ENCODE data around the gene TNFRSF12A. TPM values are rescaled to one million over a fixed set of nuclear protein-coding genes. Genes with fewer than 3 reads are reported as not detected.

TNFRSF12A gene
- total and polyA plus RNA-seq, 9 of the 15 experiments (the other 6 are each of a cell fraction or from before 2014, with no cell fraction given) = 0.41 to 61.8 (median 26.5) TPM

- Histone ChIP-seq H3K9ac (ENCODE audit: insufficient read depth in 1 of 2, low read depth in 2 of 2, low read length in 2 of 2) (no peak overlapping the region; a peak in 1 of 4 replicates), H3K4me3 (no peak overlapping the region), H4K20me1 (replicated peaks; ENCODE audit: control insufficient read depth, insufficient read depth, low read length) (no peaks in the 10 kb centered on the region; the same call in 1 of the 2 replicates), H3K27me3 (ENCODE audit: control insufficient read depth in 2 of 2, insufficient read depth in 2 of 2, low read length in 2 of 2) (peaks cover 19 to 62% of the 10 kb centered on the region in 2 experiments; a peak in 4 of 5 replicates), H3K9me1 (ENCODE audit: control insufficient read depth, insufficient read depth, low read length) (no peaks in the 10 kb centered on the region), H3K9me3 (replicated peaks; ENCODE audit: control insufficient read depth, insufficient read depth, low read depth, low read length) (no peaks in the 10 kb centered on the region), H3K4me2 (ENCODE audit: insufficient read depth, low read length) (no peak overlapping the region), H2AFZ (ENCODE audit: low read depth, low read length) (no peak overlapping the region), H3K27ac (ENCODE audit: extremely low read depth, low read depth, low read length) (no peak overlapping the region), H3K36me3 (ENCODE audit: control insufficient read depth, insufficient read depth, low read length) (no peaks in the 10 kb centered on the region), H3K4me1 (replicated peaks in 1 of 2; ENCODE audit: control insufficient read depth in 2 of 2, insufficient read depth in 2 of 2, low read length in 2 of 2) (peaks cover 3 to 26% of the 10 kb centered on the region in 2 experiments; a peak in 3 of 5 replicates), H3K79me2 (ENCODE audit: control insufficient read depth, insufficient read depth, low read length) (no peaks in the 10 kb centered on the region)
- DNase-seq (ENCODE audit: extremely low read depth in 1 of 4, low spot score in 3 of 4) (no peak), FAIRE-seq (no peak), ATAC-seq (no peak)
- POLR2A ChIA-PET = interaction anchor here (0.5 to 1.9 kb wide), 3 partner anchors 15 to 35 kb away, joined by 3 to 6 read pairs (median 3); partner anchors contain the start of genes HCFC1R1 and THOC6
- WGBS (ENCODE audit: insufficient coverage, low coverage, missing lambda C conversion rate) = 30% methylated on average over 22 of the region's 54 CpGs
- CTCF ChIA-PET (ENCODE audit: low intra/inter-chr PET ratio) = no interaction called here
- TF ChIP-seq ASH1L (IDR thresholded peaks at IDR 0.05; ENCODE audit: borderline replicate concordance, low read depth, partially characterized antibody) (no peak), POLR2G (IDR thresholded peaks at IDR 0.05; ENCODE audit: low read depth, low read length) (peak; percentile 35; the same call in 1 of the 2 replicates)
- intact Hi-C loops (cut with micrococcal nuclease) = no loop called here
- BruUV-seq (replicated peaks) = no TSS peak
- in situ Hi-C loops (cut with MboI) = no loop called here
Measured at GRCh38 chr16:3046641-3047386, 26.6 kb downstream of the TNFRSF12A start.

- Histone ChIP-seq H3K36me3 (ENCODE audit: control insufficient read depth, insufficient read depth, low read length) (no peaks in the 10 kb centered on the region), H3K9me1 (ENCODE audit: control insufficient read depth, insufficient read depth, low read length) (no peaks in the 10 kb centered on the region), H2AFZ (ENCODE audit: low read depth, low read length) (no peak overlapping the region), H3K9ac (ENCODE audit: insufficient read depth in 1 of 2, low read depth in 2 of 2, low read length in 2 of 2) (no peak overlapping the region; a peak in 1 of 4 replicates), H3K9me3 (replicated peaks; ENCODE audit: control insufficient read depth, insufficient read depth, low read depth, low read length) (no peaks in the 10 kb centered on the region), H3K79me2 (ENCODE audit: control insufficient read depth, insufficient read depth, low read length) (no peaks in the 10 kb centered on the region), H3K4me2 (ENCODE audit: insufficient read depth, low read length) (no peak overlapping the region), H3K27me3 (ENCODE audit: control insufficient read depth in 2 of 2, insufficient read depth in 2 of 2, low read length in 2 of 2) (peaks cover 19 to 62% of the 10 kb centered on the region in 2 experiments; a peak in 4 of 5 replicates), H4K20me1 (replicated peaks; ENCODE audit: control insufficient read depth, insufficient read depth, low read length) (no peaks in the 10 kb centered on the region; the same call in 1 of the 2 replicates), H3K27ac (ENCODE audit: extremely low read depth, low read depth, low read length) (no peak overlapping the region), H3K4me3 (no peak overlapping the region), H3K4me1 (replicated peaks in 1 of 2; ENCODE audit: control insufficient read depth in 2 of 2, insufficient read depth in 2 of 2, low read length in 2 of 2) (peaks cover 3 to 26% of the 10 kb centered on the region in 2 experiments; a peak in 3 of 5 replicates)
- ATAC-seq (no peak), DNase-seq (ENCODE audit: extremely low read depth in 1 of 4, low spot score in 3 of 4) (no peak), FAIRE-seq (no peak)
- in situ Hi-C loops (cut with MboI) (no loop called here), intact Hi-C loops (cut with micrococcal nuclease) (no loop called here)
- POLR2A ChIA-PET = interaction anchor here (0.5 to 1.9 kb wide), 4 partner anchors 16 to 36 kb away, joined by 3 to 6 read pairs (median 3); partner anchors contain the start of genes CLDN6, HCFC1R1 and THOC6
- CTCF ChIA-PET (ENCODE audit: low intra/inter-chr PET ratio) = no interaction called here
- 43% methylated on average over 13 of the region's 13 CpGs for WGBS (ENCODE audit: insufficient coverage, low coverage, missing lambda C conversion rate)
- no TSS peak for BruUV-seq (replicated peaks)
- TF ChIP-seq SFPQ (IDR thresholded peaks at IDR 0.05; ENCODE audit: low read depth, low read length) = no peak
- TF ChIP-seq SMARCB1 (IDR thresholded peaks at IDR 0.05; ENCODE audit: insufficient read length, low read depth) = no peak
- TF ChIP-seq E2F4 (CRISPR knock-in tag; IDR thresholded peaks at IDR 0.05; ENCODE audit: low read depth) = no peak
- TF ChIP-seq SREBF2 (CRISPR knock-in tag; IDR thresholded peaks at IDR 0.05) = no peak
- no peak for TF ChIP-seq ZNF398 (CRISPR knock-in tag; IDR thresholded peaks at IDR 0.05)
- TF ChIP-seq ZFX (CRISPR knock-in tag; IDR thresholded peaks at IDR 0.05) = no peak
- no peak for TF ChIP-seq EGR1 (conservative IDR thresholded peaks at IDR 0.05)
Measured at GRCh38 chr16:3047387-3047720, 27.2 kb downstream of the TNFRSF12A start.

Measured in K562 (cell line).